GM18498 (cell line): ENCODE measurements around the gene TSKU.
A peak's percentile ranks its signal among the peaks of the same experiment; 100 is the strongest.

ENCODE experiments used
- ATAC-seq: cut with Tn5 transposase; IDR thresholded peaks from one replicate; pipeline ENCODE4 v1.9.1; 2021; ENCODE audit warnings: mild to moderate bottlenecking, moderate library complexity; ENCODE audit not compliant: unreplicated experiment

TSKU gene

DNA sequence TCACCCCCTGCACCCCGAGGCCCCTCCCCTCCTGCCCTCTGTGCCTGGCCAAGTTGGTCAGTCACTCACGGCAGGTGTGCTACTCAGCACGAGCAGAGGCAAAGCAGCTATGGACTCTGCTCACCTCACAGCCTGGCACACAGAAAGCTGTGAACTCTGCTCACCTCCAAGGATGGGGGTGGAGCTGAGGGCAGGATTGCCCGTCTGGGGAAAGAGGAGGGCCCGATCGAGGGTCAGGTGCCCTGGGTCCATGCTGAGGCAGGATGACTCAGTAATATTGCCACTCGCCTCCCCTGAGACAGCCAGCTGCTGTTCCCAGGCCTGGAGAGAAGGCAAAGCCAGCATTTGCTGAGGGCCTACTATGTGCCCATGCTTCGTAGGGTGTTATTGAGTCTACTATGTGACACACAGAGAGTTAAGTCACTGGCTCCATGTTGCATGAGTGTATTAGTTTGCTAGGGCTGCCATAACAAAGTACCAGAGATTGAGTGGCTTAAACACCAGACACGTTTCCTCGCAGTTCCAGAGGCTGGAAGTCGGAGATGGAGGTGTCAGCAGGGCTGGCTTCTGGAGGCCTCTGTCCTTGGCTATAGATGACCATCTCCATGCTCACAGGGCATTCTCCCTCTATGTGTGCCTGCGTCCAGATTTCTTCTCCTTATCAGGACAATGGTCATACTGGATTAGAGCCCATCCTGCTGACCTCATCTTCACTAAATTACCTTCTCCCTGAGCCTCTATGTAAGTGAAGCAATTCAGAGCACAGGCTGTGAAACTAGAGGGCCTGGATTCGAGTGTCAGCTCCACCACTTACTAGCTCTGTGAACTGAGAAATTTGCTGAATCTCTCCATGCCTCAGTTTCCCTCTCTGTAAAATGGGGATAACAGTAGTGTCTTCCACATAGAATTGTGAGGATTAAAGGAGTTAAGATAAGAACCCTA lies 13.2 kb upstream of the TSKU start:
- ATAC-seq: no peak

DNA sequence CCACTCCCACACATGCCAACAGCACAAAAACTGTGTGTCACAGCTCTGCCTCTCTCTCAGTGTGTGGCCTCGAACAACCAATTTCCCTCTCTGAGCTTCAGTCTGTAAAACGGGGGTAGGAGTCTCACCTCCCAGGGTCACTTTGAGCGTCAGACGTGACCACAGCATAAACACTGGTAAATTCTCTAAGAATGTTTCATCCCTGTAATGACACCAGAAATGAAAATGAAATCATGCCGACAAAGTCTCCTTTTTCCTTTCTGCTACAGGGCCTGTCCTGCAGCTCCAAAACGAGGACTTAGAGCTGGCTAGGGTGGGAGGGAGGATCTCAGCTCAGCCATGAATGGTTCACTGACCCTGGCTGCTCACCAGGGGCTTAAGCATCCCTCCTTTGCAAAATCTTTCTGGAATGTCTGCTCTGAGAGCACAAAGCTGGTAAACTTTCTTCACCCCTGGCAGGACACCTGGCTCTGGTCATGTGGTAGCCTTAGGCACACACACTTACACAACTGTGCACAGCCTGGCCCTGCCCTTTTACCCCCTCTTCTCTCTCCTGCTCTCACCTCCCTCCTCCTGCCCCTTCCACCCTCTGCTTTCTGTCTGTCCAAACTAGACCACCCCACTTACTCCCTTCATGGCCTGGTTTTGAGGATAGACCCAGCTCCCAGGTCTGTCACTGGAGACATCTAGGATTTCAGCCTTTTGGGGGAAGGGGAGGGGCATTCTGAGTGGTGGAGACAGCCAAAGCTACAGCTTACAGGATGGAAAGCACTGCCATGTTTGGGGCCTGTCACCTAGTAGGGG lies 12.3 kb upstream of the TSKU start:
- no peak for ATAC-seq

DNA sequence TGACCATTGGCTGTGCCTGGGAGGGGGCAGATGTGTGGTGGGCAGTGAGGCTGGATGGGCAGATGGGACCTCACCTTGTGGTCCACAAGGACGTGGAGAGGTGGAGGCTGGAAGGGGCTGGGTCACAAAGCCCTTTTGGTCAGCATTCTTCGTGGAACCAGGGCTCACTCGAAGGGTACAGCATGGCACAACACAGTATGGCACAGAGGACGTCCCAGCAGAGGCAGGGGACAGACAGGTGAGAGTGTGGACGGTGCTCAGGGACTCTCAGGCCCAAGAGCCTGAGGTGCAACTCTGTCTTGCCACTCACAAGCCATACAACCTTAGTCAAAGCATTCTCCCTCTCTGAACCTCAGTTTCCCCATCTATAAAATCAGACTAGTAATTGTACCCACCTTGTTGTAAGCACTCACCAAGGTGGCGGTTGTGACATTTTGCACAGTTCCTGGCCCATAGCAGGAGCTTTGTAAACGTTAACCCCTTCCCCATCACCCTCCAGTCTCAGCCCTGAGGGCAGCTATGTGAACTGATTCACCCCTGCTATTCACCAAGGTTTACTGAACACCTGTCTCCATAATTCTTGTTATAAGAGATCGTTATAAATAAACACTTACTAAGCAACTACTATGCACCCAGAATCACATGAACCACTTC lies 11.6 kb upstream of the TSKU start:
- ATAC-seq: no peak

DNA sequence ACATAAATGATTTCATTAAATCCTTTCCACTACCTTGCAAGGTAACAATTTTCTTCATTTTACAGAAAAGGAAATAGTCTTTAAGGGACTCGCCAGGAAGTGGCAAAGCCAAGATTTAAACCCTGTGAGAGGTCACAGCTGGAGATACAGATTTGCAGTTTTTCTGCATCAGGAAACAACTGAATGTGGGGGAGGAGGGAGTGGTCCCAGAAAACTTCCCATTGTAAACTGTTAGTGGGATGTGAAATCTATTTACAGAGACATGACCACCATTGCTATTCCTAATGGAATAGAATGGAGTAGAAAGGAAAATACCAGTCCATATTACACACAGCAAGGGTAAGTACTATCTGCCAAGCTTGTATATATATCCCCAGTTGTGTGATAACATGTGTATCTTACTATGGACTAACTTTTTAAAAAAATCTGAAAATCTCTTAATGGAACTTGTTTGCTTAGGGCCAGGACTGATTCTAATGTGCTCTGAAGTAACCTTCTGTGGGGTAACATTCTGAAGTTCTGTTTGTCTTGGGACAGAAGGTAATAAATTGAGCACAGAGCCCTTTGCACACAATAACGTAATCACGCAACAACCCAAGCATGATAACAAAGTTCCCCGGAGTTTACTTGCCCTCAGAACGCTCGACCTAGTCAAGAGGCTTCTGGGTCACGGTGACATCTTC lies 10.9 kb upstream of the TSKU start:
- no peak for ATAC-seq

DNA sequence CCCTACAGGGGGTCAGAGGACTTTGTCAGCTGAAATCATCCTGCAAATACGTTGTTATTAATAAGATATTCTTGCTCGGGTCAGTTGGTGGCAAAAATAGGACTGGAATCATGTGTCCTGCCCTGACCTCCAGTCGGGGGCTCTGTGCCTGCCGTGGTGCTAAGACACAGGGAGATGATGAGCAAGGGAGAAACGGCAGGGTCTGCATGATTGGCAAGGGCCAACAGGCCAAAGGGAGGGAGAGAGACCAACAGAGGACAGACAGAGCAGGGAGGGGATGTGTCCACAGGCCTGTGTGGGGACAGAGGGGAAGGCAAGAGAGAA lies 10.4 kb upstream of the TSKU start:
- ATAC-seq: no peak

DNA sequence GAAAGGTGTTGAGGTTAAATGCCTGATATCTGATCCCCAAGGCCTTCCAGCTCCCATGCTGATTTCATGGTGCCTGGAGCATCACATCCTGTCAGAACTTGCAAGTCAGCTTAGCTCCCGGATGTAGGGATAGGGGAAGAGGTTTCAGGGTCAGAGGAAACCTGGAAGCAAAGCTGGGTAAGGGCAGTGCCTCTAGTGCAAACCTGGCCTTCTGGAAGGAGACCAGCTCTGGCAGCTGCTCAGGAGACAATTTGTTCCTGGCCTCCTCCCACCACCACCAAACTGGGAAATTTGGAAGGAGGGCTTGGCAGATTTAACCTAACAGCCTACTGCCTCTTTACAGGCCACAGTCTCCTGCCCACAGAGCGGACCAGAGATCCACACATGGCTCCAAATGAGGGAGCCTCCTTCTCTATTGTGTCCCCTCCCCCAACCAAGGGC lies 9.2 kb upstream of the TSKU start:
- no peak for ATAC-seq

DNA sequence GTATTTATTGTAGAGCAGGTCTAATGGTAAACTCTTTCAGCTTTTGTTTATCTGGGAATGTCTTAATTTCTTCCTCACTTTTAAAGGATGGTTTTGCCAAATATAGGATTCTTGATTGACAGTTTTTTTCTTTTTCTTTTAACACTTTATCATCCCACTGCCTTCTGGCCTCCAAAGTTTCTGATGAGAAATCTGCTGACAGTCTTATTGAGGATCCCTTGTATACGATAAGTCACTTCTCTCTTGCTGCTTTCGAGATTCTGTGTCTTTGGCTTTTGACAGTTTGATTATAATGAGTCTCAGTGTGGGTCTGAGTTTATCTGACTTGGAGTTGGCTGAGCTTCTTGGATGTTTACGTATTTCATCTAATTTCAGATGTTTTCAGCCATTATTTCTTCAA lies 6.7 kb upstream of the TSKU start:
- no peak for ATAC-seq

DNA sequence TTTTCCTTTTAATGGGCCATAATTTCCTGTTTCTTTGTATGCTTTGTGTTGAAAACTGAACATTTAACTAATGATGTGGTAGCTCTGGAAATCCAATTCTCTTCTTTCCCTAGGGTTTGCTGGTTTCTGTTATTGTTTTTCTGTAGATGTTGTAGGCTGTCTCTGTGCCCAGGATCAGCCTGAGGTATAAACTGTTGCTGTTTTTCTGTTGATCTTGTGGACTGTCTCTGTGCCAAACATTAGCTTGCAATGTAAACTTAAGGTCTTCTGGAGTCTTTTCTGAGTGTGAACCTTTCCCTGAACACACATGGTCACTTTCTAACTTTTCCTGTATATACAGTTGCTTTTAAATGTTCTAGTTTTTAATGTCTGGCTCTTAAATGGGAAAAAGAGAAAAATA lies 5.9 kb upstream of the TSKU start:
- no peak for ATAC-seq

DNA sequence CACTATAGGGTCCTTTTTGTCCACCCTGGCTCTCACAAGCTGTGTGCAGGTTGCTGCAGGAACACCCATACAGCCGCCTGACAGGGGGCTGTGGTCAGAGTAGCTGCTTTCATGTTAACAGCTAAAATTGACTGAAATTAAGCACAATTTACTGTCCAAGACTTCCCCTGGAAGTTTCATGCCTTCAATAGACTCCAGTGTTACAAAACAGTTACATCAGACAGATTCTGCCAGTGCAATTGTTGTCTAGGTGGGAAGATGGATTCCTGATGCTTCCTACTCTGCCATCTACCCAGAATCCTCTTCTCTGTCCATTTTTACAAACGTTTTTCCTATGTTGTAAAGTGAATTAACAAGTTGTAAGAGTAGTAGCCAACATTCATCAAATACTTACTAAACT lies 5.3 kb upstream of the TSKU start:
- ATAC-seq: no peak

DNA sequence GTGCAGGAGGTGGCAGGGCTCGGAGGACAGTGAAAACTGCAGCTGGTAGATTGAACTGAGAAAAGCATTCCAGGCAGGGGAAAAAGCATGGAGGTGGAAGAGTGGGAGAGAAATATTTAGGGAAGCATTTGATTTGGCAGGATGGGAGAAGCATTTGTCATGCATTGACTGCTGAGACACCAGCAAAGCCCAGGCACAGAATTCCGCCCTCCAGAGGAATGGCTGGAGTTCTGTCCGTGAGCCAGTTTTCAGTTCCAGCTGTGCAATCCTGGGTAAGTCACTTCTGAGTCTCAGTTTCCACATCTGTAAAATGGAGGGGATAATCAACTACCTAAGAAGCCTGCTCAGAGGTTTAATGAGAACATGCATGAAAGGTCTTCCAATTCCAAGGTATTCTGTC lies 4.3 kb upstream of the TSKU start:
- no peak for ATAC-seq

DNA sequence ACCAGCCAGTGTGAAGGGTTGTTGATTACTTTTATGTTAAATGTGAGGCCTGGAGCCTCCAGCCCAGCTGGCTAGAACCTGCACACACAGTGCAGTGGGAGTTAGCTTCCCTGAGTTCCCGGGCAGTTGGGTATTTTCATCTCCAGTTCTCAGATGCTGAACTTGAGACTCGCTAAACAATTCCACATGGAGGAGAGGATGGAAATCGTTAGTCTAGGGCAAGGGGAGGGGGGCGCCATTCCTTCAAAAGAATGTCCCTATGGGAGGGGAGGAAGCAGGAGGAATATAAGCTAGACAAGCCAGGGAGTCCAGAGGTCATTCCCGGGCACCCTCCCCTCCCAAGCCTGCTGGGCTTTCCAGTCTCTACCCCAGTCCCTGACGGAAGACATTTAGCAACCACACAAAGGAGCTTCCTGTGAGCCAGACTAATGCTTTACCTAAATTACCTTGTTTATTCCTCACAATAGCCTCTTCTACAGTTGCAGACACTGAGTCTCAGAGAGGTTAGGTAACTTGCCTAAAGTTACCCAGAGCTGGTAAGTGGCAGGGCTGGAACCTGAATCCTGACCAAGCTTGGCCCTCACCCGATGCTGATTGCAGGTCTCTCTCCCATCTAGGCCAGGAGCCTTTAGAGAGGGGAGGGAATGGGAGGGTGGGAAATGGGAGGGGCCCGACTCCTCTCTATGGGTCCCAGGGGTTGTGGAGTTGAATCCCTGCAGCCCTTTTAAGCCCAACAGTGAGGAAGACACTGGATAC lies 1.9 kb upstream of the TSKU start:
- ATAC-seq: no peak

DNA sequence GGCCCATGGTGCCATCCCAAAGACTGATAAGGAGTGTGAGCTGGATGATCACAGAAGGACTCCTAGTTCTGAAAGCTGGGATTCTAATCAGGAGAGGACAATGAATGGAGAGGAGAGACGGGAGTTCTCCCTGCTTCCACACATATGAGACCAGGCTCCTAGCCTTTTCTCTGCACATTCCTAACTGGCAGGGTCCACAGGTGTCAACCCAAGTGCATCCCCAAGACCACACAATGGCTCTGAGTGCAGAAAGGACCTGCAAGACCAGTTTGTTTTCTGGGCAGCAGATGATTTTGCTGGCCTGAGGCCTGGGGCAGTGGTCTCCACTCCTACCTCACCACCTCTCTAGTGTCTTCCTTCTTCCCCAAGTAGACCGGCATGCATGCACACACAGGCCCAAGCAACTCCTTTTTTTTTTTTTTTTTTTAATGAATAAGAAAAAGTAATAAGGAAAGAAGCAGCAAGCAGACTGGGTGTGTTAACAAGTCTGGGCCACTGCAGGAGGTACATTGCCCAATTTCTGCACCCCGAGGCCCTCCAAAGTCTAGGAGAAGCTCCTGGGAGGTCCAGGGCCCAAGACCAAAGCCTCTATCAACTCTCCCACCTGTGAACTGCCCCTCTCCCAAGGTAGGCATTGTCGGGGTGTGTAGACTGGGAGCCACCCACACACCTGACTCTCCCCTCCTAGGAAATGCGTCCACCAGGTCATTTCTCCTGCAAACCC lies 1.2 kb upstream of the TSKU start:
- ATAC-seq: no peak

DNA sequence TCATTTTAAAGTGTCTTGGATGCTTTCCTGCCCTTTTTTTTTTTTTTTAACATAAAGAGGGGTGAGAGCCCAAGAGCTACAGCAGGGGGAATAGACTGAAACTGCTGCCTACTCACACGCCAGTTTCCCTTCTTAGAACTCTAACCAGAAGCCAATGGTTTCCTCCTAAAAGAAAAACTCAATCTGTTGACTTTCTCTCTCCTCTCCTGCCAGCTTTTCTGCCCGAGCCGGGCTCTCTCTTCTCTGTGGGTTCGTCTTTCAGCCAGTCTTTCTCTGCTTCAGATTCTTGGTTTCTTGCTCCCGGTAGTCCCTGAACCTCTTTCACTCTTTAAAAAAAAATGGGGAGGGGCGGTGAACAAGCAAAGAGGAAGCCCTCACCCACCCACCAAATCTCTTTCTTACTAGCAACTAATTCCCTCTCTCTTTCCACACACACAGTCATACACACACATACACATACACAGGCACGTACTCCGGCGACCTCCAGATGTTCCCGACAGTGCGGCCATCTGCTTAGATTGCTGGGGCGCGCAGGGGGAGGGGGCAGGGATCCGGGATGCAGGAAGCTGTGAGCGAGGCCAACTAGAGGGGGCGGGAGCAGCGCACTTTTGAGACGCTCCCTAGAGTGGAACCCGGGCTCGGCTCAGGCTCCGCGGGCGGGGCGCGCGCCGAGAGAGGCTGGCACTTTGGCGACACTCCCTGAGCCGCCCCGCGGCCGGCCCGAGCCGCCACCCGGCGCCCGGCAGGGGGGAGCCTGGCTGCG lies 444 bp upstream of the TSKU start:
- peak; percentile 54 for ATAC-seq

DNA sequence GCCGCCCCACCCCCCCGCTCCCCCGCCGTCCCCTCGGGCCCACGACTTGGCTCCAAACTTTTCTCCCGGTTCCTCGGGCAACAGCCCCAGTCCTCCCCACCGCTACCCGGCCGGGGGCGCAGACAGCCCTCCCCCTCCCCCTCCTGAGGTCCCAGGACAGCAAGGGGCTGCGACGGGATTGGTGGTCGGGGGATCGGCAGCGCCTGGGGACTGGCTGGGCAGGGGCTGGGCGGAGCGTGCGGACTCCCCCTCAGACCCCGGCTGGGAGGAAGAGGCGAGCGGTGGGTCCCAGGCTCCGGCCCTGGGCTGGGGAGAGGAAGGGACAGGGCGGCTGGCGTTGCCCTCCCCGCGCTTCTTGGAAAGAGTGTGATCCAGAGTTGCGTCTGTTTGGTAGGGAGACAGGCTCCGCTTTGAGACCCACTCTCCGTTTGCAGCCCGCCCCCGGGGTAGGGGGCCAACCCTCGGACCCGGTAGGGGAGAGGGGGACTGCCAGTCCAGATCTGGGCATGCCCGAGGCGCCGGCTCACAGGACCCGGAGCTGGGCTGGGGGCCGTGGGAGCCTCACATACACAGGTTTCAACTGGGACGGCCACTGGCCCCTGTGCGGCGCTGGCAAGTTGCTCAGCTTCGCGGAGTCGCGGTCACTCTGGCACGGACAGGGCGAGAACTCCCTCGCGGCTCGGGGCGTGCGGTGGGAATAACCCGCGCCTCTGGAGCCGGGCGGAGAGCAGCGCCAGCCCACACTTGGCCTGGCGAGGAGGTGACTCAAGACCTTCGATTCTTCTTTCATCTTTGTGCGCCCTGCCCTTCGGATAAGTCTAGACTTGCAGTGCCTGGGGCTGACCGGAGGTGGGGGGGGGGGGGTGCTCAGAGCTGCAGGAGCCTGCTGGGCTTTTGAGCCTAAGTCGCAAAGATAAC lies 999 bp downstream of the TSKU start:
- no peak for ATAC-seq

DNA sequence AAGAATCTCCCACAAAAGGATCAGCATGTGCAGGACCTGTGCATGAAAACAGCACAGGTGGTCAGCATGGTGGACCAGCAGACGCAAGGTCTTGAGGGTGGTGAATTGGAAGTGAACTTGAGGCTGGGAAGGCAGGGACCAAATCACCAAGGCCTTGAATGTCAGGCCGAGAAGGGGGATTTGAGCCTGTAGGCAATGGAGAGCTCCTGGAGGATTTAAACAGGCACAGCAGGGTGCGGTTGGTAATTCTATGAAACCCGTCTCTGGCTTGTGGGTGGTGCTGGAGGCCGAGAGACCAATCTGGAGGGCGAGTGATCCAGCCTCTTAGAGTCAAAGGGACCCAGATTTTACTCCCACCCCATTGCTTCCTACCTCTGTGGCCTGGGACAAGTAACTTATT lies 2.4 kb downstream of the TSKU start:
- ATAC-seq: no peak

DNA sequence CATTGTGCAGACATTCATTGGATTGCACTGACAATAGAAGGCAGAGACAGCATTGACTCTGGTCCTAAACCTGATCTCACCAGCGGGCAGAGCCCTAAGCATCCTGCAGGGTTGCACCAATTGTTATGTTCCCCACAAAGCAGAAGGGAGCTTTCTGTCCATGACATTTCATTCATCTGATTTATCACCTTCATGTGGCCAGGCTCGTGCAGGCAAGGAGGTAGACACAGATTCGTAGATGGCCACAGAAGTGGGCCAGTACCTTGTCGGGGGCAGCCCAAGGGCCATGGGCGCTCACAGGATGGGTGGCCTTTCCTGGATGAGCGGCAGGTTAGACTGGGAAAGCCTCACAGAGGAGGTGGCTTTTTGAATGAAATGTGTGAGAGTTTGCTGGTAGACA lies 2.9 kb downstream of the TSKU start:
- no peak for ATAC-seq

DNA sequence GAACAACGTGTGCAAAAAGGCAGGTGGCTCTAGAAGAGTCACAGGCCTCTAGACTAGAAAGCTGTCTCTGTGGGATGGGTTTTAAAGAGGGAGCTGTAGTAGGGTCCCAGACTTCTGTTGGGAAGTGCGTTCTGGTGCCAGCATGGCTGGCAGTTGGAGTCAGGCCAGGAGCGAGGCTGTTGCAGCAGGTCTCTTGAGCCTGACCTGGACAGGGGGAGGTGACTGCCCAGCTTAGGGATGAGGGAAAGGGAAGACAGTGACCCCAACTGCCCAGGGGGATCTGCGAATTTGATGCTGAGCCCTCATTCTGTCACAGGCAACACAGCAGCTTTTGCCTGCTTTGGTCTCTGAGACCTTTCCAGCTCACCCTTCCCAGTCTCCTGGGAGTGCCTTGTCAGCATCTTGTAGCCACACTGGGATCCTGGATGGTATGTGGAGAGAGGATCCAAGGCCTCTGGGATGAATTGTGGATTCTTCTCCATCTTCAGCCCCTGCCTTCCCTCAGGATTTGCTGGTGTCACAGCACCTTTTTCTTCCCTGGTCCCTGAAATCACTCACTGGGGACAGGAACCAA lies 3.4 kb downstream of the TSKU start:
- no peak for ATAC-seq

DNA sequence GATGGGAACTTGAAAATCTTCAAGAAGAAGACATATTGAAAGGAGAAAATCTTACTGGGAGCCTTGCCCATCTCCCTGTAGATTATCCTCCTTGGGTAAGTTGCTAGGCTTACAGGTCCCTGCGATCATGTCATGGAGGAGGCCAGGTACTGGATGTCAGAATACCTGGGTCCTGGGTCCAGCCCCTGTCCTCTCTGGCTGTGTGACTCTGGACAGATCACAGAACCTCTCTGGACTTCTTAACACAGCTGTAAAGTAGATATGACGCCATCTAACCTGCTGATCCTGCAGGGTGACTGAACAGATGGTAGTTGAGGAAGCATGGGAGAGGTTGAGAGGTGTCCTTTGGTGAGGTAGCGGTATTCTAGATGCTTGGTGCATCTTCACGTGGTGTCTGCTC lies 4.1 kb downstream of the TSKU start:
- ATAC-seq: no peak
